H9 (cell line): ENCODE results near the gene SCGB1C1. TPM values are rescaled to one million over a fixed set of nuclear protein-coding genes. Genes with fewer than 3 reads are reported as not detected.
A peak's percentile ranks its signal among the peaks of the same experiment; 100 is the strongest.

ENCODE experiments used
- DNase-seq: peaks from one replicate; pipeline ENCODE4 v3.0.0-alpha.2; 2017
- H2AFZ ChIP-seq: one replicate; pipeline ENCODE4 v1.6.1; 2013; ENCODE audit warnings: mild to moderate bottlenecking, low read length, control low read depth, moderate library complexity
- H2AK5ac ChIP-seq: 2 replicates; pipeline ENCODE4 v1.6.1; 2013; ENCODE audit warnings: low read length, control low read depth, mixed read lengths; ENCODE audit not compliant: insufficient read length
- H2BK120ac ChIP-seq: one replicate; pipeline ENCODE4 v1.6.1; 2013; ENCODE audit warnings: low read depth, mild to moderate bottlenecking, low read length, control low read depth, inconsistent platforms; ENCODE audit not compliant: poor library complexity, severe bottlenecking
- H2BK12ac ChIP-seq: 2 replicates; pipeline ENCODE4 v1.6.1; 2013; ENCODE audit warnings: low read length, control low read depth, mixed read lengths, low read depth; ENCODE audit not compliant: insufficient read length
- H2BK15ac ChIP-seq: 2 replicates; pipeline ENCODE4 v1.6.1; 2013; ENCODE audit warnings: low read depth, low read length, control low read depth
- H2BK20ac ChIP-seq: one replicate; pipeline ENCODE4 v1.6.1; 2013; ENCODE audit warnings: low read depth, mild to moderate bottlenecking, low read length, control low read depth, inconsistent platforms; ENCODE audit not compliant: poor library complexity, severe bottlenecking
- H2BK5ac ChIP-seq: 2 replicates; pipeline ENCODE4 v1.6.1; 2013; ENCODE audit warnings: low read length, control low read depth, mixed read lengths; ENCODE audit not compliant: insufficient read length
- H3K14ac ChIP-seq: 2 replicates; pipeline ENCODE4 v1.6.1; 2013; ENCODE audit warnings: low read length, control low read depth; ENCODE audit not compliant: insufficient read depth
- H3K18ac ChIP-seq: 2 replicates; pipeline ENCODE4 v1.6.1; 2013; ENCODE audit warnings: low read depth, mild to moderate bottlenecking, mixed read lengths, low read length, control low read depth; ENCODE audit not compliant: insufficient read length
- H3K23ac ChIP-seq: 2 replicates; pipeline ENCODE4 v1.6.1; 2013; ENCODE audit warnings: low read length, control low read depth, mixed read lengths, low read depth; ENCODE audit not compliant: insufficient read length
- H3K23me2 ChIP-seq: 2 replicates; pipeline ENCODE4 v1.6.1; 2013; ENCODE audit warnings: low read depth, mild to moderate bottlenecking, mixed read lengths, low read length, control low read depth; ENCODE audit not compliant: insufficient read length, poor library complexity, severe bottlenecking
- H3K27ac ChIP-seq: 2 replicates; pipeline ENCODE4 v1.5.1; 2013; ENCODE audit warnings: low read length, control low read depth, mixed read lengths, low read depth; ENCODE audit not compliant: insufficient read length
- H3K27me3 ChIP-seq: 2 replicates; pipeline ENCODE4 v1.6.1; 2013; ENCODE audit warnings: low read length, control low read depth, inconsistent platforms; ENCODE audit not compliant: insufficient read depth
- H3K4ac ChIP-seq: 2 replicates; pipeline ENCODE4 v1.6.1; 2013; ENCODE audit warnings: low read depth, mild to moderate bottlenecking, control low read depth, inconsistent platforms, low read length, moderate library complexity
- H3K4me1 ChIP-seq: 2 replicates; pipeline ENCODE4 v1.6.1; 2013; ENCODE audit warnings: low read length, control low read depth, inconsistent platforms; ENCODE audit not compliant: insufficient read depth
- H3K4me2 ChIP-seq: 2 replicates; pipeline ENCODE4 v1.6.1; 2013; ENCODE audit warnings: low read length, control low read depth, mixed read lengths; ENCODE audit not compliant: insufficient read length, insufficient read depth
- H3K56ac ChIP-seq: 2 replicates; pipeline ENCODE4 v1.6.1; 2013; ENCODE audit warnings: low read depth, mild to moderate bottlenecking, mixed read lengths, low read length, control low read depth; ENCODE audit not compliant: insufficient read length
- H3K79me1 ChIP-seq: 2 replicates; pipeline ENCODE4 v1.6.1; 2013; ENCODE audit warnings: low read depth, mild to moderate bottlenecking, moderate library complexity, low read length, control low read depth, inconsistent platforms; ENCODE audit not compliant: insufficient read depth, poor library complexity, severe bottlenecking
- H3K79me2 ChIP-seq: 2 replicates; pipeline ENCODE4 v1.6.1; 2013; ENCODE audit warnings: low read length, control low read depth, inconsistent platforms; ENCODE audit not compliant: insufficient read depth
- H3K9ac ChIP-seq: 2 replicates; pipeline ENCODE4 v1.6.1; 2013; ENCODE audit warnings: low read length, control low read depth, mixed read lengths; ENCODE audit not compliant: insufficient read length; ENCODE audit errors: extremely low read depth
- H3K9me3 ChIP-seq: one replicate; pipeline ENCODE4 v1.6.1; 2013; ENCODE audit warnings: low read depth, low read length, inconsistent platforms; ENCODE audit not compliant: control insufficient read depth
- H3T11ph ChIP-seq: one replicate; pipeline ENCODE4 v1.6.1; 2013; ENCODE audit warnings: mild to moderate bottlenecking, low read length, control low read depth, inconsistent platforms
- H4K20me1 ChIP-seq: one replicate; pipeline ENCODE4 v1.6.1; 2013; ENCODE audit not compliant: control insufficient read depth, insufficient read length, insufficient read depth
- H4K5ac ChIP-seq: 2 replicates; pipeline ENCODE4 v1.6.1; 2013; ENCODE audit warnings: low read depth, mild to moderate bottlenecking, mixed read lengths, low read length, control low read depth; ENCODE audit not compliant: insufficient read length
- H4K8ac ChIP-seq: replicated peaks from 2 replicates; pipeline ENCODE4 v1.6.1; 2013; ENCODE audit warnings: low read length, control low read depth, mixed read lengths, low read depth; ENCODE audit not compliant: insufficient read length
- H4K91ac ChIP-seq: 2 replicates; pipeline ENCODE4 v1.6.1; 2013; ENCODE audit warnings: low read depth, mild to moderate bottlenecking, moderate library complexity, mixed read lengths, low read length, control low read depth; ENCODE audit not compliant: insufficient read length
- H3K27ac Mint-ChIP-seq, 3 experiments: 2 replicates in 2 of 3; 3 replicates in 1 of 3; pipeline ENCODE4 v1.8.0; 2020 to 2021; ENCODE audit warnings: mixed read lengths in 3 of 3, mild to moderate bottlenecking in 1 of 3, moderate library complexity in 1 of 3
- H3K27me3 Mint-ChIP-seq: 2 replicates; pipeline ENCODE4 v1.8.0; 2021; ENCODE audit warnings: low read depth, mild to moderate bottlenecking, moderate library complexity, mixed read lengths
- H3K36me3 Mint-ChIP-seq, 3 experiments: 2 replicates in 2 of 3; 3 replicates in 1 of 3; pipeline ENCODE4 v1.8.0; 2020 to 2021; ENCODE audit warnings: low read depth in 3 of 3, mixed read lengths in 3 of 3; ENCODE audit not compliant: insufficient read depth in 1 of 3
- H3K4me1 Mint-ChIP-seq, 2 experiments: 2 replicates each; pipeline ENCODE4 v1.8.0; 2020; ENCODE audit warnings: mixed read lengths in 2 of 2
- H3K4me3 Mint-ChIP-seq, 2 experiments: 2 replicates in 1 of 2; 3 replicates in 1 of 2; pipeline ENCODE4 v1.8.0; 2020 to 2021; ENCODE audit warnings: mild to moderate bottlenecking in 2 of 2, mixed read lengths in 2 of 2, moderate library complexity in 1 of 2
- H3K9me3 Mint-ChIP-seq, 2 experiments: 2 replicates in 1 of 2; 3 replicates in 1 of 2; pipeline ENCODE4 v1.8.0; 2020; ENCODE audit warnings: mild to moderate bottlenecking in 2 of 2, mixed read lengths in 2 of 2, moderate library complexity in 1 of 2
- WGBS: extraction: QIAGEN DNeasy Blood & Tissue Kit; methylation state at CpG from one replicate; pipeline ENCODE4 v1.1.7; 2013; ENCODE audit warnings: missing lambda C conversion rate, low lambda C conversion rate, mixed read lengths; ENCODE audit not compliant: insufficient read length; ENCODE audit errors: extremely low coverage; 5-methylcytosine and 5-hydroxymethylcytosine counted together
- total RNA-seq: library from RNA; stranded (reverse); gene quantifications from 2 replicates; pipeline ENCODE4 v1.2.1, GENCODE V29; 2021
- TF ChIP-seq, protein P1 (sequence below): fragments of 200-600 bp; sonication (generic); conservative IDR thresholded peaks from 3 replicates; pipeline ENCODE4 v1.8.0; 2021; ENCODE audit warnings: antibody characterized with exemption, mild to moderate bottlenecking

Gene SCGB1C1
- total RNA-seq, 1 experiment from 2014 or later, result not detected

DNA sequence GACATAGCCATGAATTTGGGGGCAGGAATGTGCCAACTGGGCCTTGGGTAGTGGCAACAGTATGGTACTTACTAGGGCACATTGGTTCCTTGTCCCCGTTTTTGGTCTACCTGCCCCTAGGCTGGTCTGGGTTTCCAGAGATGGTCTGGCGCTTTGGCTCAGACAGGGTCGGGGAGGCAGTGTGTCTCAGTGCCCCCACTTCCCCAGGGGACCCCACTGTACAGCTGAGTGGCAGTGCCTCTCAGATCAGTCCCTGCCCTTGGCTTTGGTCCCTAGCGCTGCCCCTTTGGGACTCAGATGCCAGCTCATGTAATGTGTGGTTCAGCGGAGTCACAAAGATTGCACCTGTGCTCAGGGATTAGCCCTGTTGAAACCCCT is 17.9 kb downstream of the SCGB1C1 start:
- TF ChIP-seq, protein P1, sequence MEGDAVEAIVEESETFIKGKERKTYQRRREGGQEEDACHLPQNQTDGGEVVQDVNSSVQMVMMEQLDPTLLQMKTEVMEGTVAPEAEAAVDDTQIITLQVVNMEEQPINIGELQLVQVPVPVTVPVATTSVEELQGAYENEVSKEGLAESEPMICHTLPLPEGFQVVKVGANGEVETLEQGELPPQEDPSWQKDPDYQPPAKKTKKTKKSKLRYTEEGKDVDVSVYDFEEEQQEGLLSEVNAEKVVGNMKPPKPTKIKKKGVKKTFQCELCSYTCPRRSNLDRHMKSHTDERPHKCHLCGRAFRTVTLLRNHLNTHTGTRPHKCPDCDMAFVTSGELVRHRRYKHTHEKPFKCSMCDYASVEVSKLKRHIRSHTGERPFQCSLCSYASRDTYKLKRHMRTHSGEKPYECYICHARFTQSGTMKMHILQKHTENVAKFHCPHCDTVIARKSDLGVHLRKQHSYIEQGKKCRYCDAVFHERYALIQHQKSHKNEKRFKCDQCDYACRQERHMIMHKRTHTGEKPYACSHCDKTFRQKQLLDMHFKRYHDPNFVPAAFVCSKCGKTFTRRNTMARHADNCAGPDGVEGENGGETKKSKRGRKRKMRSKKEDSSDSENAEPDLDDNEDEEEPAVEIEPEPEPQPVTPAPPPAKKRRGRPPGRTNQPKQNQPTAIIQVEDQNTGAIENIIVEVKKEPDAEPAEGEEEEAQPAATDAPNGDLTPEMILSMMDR, result no peak
- Histone ChIP-seq H2BK120ac (no peak overlapping the region), H3K4ac (no peak overlapping the region), H3K27ac (no peak overlapping the region), H3K27me3 (no peaks in the 10 kb centered on the region), H2AFZ (no peak overlapping the region), H3K14ac (no peak overlapping the region), H3K18ac (no peak overlapping the region), H2BK15ac (no peak overlapping the region), H4K20me1 (no peaks in the 10 kb centered on the region), H3K9me3 (no peaks in the 10 kb centered on the region), H3K56ac (no peak overlapping the region), H2AK5ac (no peak overlapping the region), H2BK12ac (no peak overlapping the region), H2BK5ac (no peak overlapping the region), H3K23ac (no peak overlapping the region), H3T11ph (no peak overlapping the region), H3K79me1 (peaks cover 5% of the 10 kb centered on the region), H3K4me2 (no peak overlapping the region), H4K5ac (no peak overlapping the region), H3K79me2 (no peaks in the 10 kb centered on the region; the same call in 1 of the 2 replicates), H3K9ac (no peak overlapping the region), H3K23me2 (peaks cover 21% of the 10 kb centered on the region), H3K4me1 (no peaks in the 10 kb centered on the region; the same call in 1 of the 2 replicates), H4K91ac (no peak overlapping the region), H2BK20ac (no peak overlapping the region), H4K8ac (no peak overlapping the region)
- H3K4me3 Mint-ChIP-seq, result peak overlapping the region in 1 of 2 experiments; percentile 97; a peak in 1 of 5 replicates
- DNase-seq, result no peak
- peaks cover 28 to 63% (median 62%) of the 10 kb centered on the region in 3 experiments for H3K36me3 Mint-ChIP-seq
- WGBS, result no CpG with 5 or more reads among the region's 5 CpGs
- no peaks in the 10 kb centered on the region for H3K9me3 Mint-ChIP-seq
- no peaks in the 10 kb centered on the region for H3K27me3 Mint-ChIP-seq
- H3K4me1 Mint-ChIP-seq, result peaks cover 5 to 17% of the 10 kb centered on the region in 2 experiments
- H3K27ac Mint-ChIP-seq, result no peak overlapping the region
